IPS-NIHi7 (cell line): Measurements from ENCODE around the gene MAN1C1.
A peak's percentile ranks its signal among the peaks of the same experiment; 100 is the strongest.

Experiments used
- DNase-seq: peaks from one replicate; pipeline ENCODE4 v3.0.0; 2012; ENCODE audit warnings: mixed read lengths; ENCODE audit errors: extremely low spot score

The MAN1C1 gene

DNA sequence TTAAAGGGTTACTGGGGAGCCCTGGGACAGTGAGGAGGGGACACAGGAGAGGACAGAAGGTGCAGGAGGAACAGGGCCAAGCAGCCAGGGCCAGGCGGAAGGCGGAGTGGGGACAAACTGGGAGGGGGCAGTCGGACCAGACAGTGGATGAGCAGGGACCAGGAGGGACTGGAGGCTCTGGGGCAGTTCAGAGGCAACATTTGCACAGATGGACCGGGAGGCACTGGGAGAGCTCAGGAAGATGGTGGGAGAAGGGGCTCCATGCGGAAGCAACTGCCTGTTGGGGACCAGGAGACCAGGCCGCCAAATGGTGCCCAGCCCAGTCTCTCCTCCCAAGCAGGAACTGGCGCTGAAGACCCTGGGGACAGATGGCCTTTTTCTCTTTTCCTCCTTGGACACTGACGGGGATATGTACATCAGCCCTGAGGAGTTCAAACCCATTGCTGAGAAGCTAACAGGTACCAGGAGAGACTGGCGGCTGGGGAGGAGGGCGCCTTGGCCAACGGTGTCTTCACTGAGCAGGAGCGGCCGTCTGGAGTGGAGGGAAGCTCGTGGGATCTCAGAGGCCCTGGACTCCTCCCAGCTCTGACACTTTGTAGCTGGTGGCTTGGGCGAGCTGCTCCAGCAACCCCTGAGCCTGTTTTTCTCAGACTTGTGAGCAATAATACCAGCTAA, 184.2 kb downstream of the MAN1C1 start:
- DNase-seq, result no peak

DNA sequence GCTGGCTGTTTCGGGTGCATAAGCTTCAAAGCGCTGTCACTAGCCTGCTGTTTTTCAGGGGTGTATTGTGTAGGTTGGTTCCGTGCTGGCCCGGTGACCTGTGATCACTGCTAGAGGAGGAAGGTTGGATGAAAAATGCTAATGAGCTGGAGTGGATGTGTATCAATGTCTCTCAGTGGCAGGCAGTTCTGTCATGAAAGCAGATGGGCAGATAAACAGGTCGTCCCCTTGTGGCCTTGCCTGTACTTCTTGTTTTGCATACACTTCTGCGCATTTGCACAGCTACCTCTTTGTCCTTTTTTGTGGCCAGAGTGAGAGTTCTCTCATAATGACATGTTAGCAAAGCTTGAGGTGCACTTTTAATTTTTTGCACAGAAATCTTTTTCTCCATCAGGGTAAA, 186.3 kb downstream of the MAN1C1 start:
- DNase-seq, result no peak

DNA sequence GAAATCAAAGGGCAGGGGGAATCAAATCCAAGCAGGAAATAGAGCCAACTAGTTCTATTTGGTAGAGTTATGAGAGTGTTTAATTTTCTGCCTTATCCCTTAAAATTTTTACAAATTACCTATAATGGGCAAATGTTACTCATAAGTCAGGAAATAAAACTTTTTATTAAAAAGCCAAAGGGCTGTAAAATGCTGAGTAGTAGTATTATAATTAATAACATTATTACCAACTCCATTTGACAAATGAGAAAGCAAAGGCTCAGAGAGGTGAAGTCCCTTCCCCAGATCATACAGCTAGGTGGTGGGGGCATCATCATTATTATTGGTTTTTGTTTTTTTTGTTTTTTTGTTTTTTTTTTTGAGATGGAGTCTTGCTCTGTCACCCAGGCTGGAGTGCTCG, 186.8 kb downstream of the MAN1C1 start:
- DNase-seq, result no peak

DNA sequence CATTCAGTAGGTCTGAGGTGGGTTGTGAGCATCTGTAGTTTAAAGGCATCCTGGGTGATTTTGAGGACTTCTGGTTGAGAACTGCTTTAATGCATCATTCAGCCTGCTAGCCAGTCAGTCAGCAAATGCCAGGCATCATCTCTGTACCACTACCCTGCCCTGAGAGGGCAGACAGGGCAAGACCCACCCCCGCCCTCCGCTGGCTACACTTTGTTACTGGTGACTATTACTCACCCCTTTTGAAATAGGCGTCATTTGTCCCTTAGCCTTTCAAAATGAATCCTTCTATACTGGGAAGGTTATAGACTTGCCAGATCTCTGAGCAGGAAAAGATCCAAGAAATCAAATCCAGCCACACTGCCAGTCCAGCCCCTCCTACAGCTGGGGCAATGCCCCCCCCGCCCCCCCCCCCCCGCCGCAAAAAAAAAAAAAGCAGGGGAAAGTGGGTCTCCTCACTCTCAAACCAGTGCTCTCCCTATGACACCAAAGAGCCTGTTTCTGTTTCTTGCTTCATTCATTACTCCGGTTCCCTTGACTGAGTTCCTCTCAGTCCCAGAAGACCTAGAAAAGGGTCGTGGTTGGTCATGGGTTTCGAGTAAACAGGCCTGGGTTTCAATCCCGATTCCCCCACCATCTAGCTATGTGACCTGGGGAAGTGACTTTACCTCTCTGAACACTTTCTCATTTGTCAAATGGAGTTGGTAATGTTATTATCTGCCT, 187.8 kb downstream of the MAN1C1 start:
- DNase-seq, result no peak

DNA sequence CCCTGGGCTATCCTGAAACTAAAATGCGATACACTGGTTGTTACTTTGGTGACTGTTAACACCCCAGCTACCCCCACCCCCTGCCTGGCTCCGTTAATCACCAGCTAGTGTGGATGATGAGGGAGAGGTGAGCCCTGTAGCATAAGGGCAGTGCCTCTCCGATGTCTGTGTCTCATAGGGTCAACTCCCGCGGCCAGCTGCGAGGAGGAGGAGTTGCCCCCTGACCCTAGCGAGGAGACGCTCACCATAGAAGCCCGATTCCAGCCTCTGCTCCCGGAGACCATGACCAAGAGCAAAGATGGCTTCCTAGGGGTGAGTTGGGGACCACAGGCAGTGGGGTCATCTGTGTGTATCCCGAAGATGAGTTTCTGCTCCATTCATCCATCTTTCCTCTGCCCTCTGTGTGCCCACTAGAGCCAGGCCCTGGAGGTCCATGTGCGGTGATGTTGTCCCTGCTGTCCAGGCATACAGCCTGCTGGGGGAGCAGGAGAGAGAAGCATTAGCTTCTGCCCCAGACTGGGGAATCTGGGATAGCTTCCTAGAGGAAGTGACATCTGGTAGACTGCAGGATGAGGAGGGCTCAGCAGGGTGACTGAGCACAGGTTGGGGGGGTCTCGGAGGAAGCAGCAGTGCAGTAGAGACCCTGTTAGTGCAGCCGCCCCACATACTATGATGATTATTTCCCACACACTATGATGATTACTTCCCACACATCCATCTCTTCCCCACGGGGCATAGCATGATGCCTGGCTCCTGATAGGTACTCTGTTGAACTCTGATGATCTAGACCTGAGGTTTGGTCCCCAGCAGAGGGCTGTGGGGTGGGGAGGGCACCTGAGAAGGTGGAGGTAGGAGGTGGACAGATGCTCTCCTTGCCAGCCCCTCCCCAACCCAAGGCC, 188.6 kb downstream of the MAN1C1 start:
- no peak for DNase-seq

DNA sequence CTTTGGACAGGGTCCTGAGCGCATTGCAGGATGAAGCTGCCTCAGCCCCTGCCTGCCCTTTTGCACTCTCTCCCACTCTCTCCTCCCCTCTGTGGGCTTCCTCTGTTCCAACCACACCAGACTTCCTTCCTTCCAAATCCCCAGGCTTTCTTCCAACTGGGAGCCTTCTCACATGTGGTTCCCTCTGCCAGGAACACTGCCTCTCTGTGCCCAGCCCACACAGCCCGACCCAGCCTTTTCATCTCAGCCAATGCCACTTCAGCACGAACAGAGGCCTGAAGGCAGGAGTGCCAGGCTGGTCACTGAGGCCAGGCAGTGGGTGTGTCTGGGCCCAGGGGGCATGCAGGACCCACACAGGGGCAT, 189.3 kb downstream of the MAN1C1 start:
- no peak for DNase-seq

DNA sequence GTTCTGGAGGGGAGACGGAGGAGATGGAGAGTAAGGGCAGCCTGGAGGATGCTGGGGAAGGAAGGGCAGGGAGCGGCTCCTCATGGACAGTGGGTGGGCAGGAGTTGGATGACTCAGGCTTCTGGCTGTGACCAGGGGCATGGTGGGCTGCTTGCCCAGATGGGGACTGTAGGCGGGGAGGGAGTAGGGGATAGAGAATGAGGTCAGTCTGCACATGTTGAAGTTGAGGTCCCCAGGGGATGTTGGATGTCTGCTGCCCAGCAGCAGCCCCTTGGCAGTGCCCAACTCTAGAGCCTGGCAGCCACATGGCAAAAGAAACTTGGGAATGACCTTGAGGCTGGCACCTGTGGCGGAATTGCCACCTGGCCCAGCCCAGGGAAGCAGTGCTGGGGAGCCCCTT, 189.8 kb downstream of the MAN1C1 start:
- DNase-seq, result no peak

DNA sequence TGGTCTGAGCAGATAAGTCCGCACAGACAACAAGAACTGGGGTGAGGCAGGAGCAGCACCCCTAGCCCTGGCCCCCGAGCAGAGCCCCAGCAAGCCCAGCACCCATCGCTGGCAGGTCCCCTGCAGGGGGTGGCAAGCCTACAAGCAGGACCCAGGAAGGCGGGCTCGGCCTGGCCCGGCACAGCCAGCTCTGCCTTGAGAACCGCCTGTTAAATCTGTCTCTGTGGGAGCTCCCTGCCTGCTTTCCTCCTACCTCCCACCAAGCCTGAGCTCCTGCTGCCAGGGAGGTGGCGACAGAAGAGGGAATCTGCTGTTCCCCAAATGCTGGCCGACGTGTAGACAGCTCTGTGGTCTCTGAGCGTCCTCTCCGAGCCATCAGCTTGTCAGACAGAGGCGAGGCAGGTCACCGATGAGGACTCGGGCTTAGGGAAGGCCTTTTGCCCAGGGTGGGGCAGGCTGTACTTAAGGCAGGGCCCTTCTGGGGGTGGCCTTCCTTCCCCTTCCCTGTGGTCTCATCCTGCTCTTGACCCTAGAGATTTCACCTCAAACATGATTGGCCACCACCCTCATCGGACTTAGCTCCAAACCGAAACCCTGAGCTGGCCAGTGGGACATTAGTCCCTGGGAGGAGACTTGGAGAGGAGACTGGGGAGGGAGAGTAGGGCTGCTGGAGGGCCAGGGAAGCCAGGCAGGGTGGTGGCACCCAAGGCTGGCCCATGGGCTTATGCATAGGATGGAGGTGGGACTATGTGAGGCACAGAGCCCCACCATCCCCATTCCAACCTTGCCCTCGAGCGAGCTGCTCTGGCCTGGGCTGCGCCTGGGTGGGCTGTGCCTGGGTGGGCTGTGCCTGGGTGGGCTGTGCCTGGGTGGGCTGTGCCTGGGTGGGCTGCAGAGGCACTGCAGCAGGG, 191.1 kb downstream of the MAN1C1 start:
- no peak for DNase-seq

DNA sequence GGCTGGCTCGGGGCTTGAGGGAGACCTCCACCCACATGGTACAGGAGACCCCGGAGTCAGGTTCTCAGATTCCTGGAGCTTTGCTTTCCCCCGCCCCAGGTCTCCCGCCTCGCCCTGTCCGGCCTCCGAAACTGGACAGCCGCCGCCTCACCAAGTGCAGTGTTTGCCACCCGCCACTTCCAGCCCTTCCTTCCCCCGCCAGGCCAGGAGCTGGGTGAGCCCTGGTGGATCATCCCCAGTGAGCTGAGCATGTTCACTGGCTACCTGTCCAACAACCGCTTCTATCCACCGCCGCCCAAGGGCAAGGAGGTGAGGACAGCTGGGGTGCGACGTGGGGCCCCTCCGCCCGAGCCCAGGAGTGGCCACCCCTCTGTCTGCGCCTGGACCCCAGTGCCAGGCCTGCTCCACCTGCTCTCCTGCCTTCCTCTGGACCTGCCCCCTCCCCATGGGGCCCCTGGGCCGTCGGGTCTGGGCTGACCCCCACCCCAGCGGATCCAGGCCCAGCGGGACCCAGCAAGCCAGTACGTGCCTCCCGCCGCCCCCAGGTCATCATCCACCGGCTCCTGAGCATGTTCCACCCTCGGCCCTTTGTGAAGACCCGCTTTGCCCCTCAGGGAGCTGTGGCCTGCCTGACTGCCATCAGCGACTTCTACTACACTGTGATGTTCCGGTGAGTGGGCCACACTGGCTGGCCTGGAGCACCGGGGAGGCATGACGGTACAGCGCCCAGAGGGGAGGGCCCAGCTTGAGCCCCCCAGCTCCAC, 192.1 kb downstream of the MAN1C1 start:
- no peak for DNase-seq

DNA sequence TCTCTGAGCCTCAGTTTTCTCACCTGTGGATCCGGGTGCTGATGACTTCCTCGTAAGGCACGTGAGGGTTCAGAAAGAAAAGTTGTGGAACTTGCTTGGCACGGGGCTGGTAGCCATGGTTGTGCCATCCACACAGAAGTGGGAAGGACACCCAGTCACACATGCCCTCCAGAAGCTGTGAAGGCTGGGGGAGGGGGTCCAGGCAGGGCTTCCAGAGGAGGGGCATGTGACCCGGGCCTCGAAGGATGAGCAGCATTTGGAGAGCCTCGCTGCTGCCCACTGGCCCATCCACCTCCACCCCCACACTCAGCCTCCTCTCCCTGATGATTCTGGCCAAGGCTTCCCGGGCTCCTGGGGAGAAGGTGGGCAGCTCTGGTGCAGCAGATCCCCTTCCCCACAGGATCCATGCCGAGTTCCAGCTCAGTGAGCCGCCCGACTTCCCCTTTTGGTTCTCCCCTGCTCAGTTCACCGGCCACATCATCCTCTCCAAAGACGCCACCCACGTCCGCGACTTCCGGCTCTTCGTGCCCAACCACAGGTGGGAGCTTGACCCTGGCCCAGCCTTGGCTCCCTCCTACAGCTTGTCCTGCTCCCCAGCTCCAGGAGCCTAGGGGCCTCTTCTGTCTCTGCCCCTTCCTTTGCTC, 192.8 kb downstream of the MAN1C1 start:
- DNase-seq, result no peak

DNA sequence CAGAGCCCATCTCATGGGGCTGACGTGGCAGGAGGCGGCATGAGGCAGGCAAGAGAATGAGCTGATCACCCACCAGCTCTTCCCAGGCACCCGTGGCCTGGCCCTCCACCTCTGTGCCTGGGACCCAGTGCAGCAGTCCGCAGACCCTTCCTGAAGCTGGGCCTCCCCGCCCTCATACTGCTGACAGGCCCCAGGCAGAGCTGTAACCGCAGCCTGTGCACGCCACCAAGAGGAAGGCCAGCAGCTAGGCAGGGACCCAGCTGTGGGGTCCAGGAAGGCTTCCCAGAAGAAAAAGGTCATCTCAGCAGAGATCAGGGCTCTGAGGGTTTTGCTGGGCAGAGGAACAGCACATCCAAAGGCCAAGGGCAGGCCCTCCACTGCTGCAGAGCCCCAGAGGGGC, 193.3 kb downstream of the MAN1C1 start:
- DNase-seq, result no peak

DNA sequence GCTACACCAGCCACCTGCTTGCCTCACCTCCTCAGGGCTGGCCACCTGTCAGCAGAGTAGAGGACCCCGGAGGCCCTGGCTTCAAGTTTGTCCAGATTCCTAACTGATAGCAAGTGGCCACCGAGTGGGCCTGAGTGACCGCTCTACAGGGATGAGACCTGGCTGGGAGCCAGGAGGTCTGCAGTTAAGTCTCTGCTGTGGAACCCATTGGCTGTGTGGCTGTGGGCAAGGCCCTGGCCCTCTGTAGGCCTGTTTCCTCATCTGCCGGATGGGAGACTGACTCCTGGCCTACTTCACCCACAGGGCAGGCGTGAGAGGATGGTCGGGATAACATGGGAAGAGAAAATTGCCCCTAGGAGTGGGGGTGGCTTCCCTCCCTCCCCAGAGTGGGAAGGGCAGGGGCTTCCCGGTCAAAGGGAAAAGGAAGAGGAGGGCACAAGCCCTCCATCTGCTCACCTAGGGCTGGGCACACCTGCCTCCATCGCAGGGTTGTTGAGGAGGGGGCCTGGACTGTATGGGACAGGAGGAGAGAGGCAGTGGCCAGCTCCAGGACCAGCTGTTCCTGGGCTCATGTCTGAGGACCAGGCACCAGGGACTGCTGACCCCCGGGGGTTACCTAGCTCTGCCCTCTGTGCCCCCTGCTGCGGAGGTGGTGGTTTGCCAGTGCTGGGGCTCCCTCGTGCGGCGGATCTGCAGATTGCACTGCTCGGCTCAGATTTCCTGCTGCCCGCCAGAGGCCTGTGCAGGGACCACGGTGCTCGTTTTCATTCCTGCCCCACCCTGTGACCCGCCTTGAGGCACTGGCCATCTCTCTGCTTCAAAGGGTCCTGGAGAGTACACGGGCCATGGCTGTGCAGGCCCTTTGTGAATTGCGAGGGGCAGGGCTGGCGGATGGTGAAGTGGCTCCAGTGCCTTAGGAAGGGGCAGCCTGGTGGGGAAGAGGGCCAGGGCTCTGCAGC, 194.0 kb downstream of the MAN1C1 start:
- peak; percentile 88 for DNase-seq

DNA sequence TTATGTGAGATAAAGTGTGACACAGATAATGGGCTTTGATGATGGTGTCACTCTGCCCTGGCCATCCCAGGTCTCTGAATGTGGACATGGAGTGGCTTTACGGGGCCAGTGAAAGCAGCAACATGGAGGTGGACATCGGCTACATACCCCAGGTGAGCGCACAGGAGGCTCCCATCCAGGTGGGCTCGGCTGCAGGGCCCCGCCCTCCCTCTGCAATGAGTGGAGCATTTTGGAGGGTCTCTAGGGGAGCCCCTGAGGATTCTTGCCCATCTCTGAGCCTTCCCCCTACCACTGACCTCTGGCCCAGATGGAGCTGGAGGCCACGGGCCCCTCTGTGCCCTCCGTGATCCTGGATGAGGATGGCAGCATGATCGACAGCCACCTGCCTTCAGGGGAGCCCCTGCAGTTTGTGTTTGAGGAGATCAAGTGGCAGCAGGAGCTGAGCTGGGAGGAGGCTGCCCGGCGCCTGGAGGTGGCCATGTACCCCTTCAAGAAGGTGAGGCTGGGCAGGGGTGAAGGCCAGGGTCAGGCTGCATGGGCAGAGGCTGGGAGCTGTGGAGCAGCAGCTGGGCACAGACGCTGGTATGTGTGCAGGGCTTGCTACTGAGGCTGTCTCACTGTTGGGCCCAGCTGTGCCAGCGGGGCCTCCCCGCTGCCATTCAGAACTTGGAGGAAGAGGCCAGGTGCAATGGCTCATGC, 194.9 kb downstream of the MAN1C1 start:
- DNase-seq, result no peak

DNA sequence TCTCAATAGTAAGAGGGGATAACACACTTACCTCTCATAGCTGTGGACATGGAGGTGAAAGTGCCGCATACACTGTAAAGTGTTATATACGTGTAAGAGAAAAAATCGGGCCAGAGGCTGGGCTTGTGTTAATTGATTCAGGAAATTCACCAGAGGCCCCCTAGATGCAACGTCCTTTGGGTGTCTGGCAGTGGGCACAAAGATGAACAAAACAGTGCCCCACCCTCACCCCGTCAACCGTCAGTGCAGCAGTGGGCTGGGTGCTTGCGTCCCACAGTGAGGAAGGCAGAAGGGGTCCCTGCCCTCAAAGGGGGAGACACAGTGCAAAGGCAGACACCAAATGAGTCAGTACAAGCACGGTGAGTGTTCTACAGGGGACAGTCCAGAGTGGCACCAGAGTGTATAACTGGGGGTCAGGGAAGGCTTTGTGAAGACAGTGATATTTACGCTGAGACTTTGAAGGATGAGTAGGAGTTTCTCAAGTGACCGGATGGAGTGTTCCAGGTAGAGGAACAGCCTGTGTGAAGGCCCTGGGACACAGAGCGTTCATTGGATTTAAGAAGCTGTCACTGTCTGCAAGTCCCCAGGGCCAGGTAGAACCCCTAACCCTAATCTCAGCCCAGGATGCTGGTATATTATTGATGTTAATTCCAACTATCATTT, 196.6 kb downstream of the MAN1C1 start:
- DNase-seq, result no peak

DNA sequence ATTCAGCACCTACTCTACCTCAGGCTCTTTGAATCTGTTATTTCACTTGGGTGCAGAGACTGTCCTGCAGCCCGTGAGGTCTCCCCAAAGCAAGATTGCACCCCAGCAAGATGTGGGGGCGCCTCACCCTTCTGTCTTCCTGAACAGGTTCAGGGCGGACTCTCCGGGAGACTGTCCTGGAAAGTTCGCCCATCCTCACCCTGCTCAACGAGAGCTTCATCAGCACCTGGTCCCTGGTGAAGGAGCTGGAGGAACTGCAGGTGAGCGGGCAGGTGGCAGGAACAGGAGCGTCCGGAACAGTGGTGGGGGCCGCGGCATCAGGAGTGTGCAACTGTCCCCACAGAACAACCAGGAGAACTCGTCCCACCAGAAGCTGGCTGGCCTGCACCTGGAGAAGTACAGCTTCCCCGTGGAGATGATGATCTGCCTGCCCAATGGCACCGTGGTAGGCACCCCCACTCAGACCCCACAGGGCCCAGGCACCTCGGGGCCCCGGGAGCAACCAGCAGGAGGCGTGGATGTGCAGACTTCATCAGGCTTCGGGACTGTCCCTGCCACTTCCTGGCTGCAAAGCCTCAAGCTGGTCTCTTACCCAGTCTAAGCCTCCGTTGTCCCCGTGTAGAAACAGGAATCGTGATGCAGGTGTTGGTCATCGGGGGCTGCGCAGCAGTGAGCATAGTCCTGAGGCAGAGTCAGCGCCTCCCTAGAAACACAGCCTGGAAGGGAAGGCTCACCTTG, 197.3 kb downstream of the MAN1C1 start:
- no peak for DNase-seq

DNA sequence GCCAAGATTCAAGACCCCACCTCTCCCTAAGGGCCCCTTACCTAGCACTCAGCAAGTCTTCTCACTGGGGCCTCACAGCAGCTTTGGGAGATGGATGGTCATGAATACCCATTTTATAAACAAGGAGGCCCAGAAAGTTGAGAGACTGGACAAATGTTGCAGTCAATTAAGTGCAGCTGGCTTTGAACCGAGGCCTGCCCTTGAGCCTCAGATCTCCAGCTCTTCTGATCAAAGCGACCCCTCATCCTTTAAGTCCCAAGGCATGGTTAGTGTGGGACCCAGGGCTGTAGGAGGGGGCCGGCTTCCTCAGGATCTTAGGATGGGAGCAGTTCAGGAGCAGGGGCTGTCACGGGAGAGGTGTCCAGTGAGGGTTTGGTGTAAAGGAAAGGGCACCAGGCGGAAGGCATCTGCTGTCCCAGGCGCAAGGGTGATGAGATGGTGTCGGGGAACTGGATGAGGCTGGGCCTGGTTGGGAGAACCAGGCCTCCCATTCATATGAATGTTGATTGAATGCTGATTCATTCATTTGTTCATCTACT, 198.0 kb downstream of the MAN1C1 start:
- DNase-seq, result no peak
